ENCODE results near the gene POU3F1.
A peak's percentile ranks its signal among the peaks of the same experiment; 100 is the strongest.

The POU3F1 gene

GRCh38 chr1:38075191-38075590 lies 28.6 kb upstream of the POU3F1 start:
- no peak overlapping the region for H3K4me3 ChIP-seq (replicated peaks; ENCODE audit: low read depth, low read length)
- TF ChIP-seq, protein P1, sequence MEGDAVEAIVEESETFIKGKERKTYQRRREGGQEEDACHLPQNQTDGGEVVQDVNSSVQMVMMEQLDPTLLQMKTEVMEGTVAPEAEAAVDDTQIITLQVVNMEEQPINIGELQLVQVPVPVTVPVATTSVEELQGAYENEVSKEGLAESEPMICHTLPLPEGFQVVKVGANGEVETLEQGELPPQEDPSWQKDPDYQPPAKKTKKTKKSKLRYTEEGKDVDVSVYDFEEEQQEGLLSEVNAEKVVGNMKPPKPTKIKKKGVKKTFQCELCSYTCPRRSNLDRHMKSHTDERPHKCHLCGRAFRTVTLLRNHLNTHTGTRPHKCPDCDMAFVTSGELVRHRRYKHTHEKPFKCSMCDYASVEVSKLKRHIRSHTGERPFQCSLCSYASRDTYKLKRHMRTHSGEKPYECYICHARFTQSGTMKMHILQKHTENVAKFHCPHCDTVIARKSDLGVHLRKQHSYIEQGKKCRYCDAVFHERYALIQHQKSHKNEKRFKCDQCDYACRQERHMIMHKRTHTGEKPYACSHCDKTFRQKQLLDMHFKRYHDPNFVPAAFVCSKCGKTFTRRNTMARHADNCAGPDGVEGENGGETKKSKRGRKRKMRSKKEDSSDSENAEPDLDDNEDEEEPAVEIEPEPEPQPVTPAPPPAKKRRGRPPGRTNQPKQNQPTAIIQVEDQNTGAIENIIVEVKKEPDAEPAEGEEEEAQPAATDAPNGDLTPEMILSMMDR (IDR thresholded peaks at IDR 0.05; ENCODE audit: low read depth, low read length, missing control alignments): no peak
- no peak for DNase-seq (ENCODE audit: extremely low read depth, low read depth)

- DNase-seq (ENCODE audit: extremely low read depth, low read depth): no peak
- TF ChIP-seq, protein P1 (IDR thresholded peaks at IDR 0.05; ENCODE audit: low read depth, low read length, missing control alignments): no peak
- no peak overlapping the region for H3K4me3 ChIP-seq (replicated peaks; ENCODE audit: low read depth, low read length)
Observed at GRCh38 chr1:38074302-38074677, 27.7 kb upstream of the POU3F1 start.

- TF ChIP-seq, protein P1 (IDR thresholded peaks at IDR 0.05; ENCODE audit: low read depth, low read length, missing control alignments): no peak
- DNase-seq (ENCODE audit: extremely low read depth, low read depth): no peak
- no peak overlapping the region for H3K4me3 ChIP-seq (replicated peaks; ENCODE audit: low read depth, low read length)
Observed at GRCh38 chr1:38073534-38074301, 27.1 kb upstream of the POU3F1 start.

- H3K4me3 ChIP-seq (replicated peaks; ENCODE audit: low read depth, low read length): no peak overlapping the region
- DNase-seq (ENCODE audit: extremely low read depth, low read depth): no peak
- TF ChIP-seq, protein P1 (IDR thresholded peaks at IDR 0.05; ENCODE audit: low read depth, low read length, missing control alignments): no peak
Observed at GRCh38 chr1:38072858-38073257, 26.3 kb upstream of the POU3F1 start.

DNA sequence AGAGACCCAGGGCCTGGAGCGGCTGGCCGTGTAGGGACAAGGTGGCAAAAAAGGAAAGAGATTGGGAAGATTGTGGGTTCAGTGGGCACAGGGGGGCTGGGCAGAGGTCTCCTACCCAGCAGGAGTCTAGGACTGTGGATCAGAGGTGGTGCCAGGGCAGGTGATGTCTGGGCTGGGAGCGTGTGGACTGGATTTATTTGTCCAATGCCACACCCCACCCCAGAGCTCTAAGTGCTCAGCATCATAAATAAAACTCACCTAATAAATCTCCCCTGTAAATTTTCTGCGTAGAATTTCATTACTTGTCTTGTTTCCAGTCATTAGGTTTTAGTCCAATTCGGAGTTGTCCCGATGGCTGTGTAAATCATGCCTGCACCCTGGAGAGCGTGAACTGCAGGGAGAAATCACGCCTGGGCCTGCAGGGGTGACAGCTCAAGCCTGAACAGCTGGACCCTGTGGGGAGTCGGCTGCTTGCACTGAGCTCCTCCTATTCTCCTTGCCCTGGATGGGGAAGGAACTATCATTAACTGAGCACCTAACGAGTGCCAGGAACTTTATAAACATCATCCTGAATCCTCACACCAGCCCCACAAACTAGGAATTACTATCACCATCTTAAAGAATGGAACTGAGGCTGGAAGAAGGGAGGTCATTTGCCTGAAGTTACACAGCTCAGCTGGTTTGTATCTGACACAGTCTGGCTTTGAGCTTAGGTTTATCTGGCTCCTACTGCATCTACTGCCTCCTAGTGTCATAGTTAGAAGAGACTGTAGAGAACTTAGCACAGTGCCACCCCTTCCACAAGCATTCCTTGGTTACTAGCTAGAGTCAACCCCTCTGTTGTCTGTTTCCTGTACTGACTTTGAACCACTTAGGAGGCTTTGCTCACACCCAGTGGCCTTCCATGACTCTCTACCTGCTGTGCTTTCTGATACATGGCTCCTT lies 25.0 kb upstream of the POU3F1 start:
- DNase-seq (ENCODE audit: extremely low read depth, low read depth): no peak
- TF ChIP-seq, protein P1 (IDR thresholded peaks at IDR 0.05; ENCODE audit: low read depth, low read length, missing control alignments): peak; percentile 40
- H3K4me3 ChIP-seq (replicated peaks; ENCODE audit: low read depth, low read length): no peak overlapping the region

DNA sequence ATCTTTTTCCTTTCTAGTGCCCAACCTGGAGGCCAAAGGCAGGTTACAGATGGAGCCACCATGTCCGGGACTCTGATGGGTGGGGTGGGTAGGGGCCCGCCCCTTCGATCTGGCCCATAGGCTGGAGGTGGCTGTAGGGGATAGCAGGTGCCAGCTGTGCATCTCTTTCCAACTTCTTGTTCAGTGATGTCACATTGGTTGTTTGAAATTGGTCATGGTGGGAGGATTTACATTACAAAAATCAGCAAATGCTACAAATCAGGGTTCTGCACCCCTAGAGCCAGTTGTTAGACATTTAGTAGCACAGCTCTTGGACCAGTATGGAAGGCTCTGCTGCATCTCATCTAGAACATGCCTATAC lies 22.4 kb upstream of the POU3F1 start:
- DNase-seq (ENCODE audit: extremely low read depth, low read depth): no peak
- TF ChIP-seq, protein P1 (IDR thresholded peaks at IDR 0.05; ENCODE audit: low read depth, low read length, missing control alignments): no peak
- H3K4me3 ChIP-seq (replicated peaks; ENCODE audit: low read depth, low read length): no peak overlapping the region
